CD8-positive, alpha-beta memory T cell (primary cell): ENCODE measurements around the gene SYT7. TPM values are rescaled to one million over a fixed set of nuclear protein-coding genes. Genes with fewer than 3 reads are reported as not detected.

Experiments used
- CTCF ChIA-PET: fragments of 350-600 bp; sonication (Branson Sonifier 250); formaldehyde crosslinking; loops from one replicate; lab custom pipeline; 2021; ENCODE audit warnings: antibody characterized with exemption; lab: Charles Lee
- POLR2A ChIA-PET: fragments of 350-600 bp; sonication (Branson Sonifier 250); formaldehyde crosslinking; loops from one replicate; lab custom pipeline; 2021; ENCODE audit warnings: antibody characterized with exemption; lab: Charles Lee
- DNase-seq, 5 donors: peaks; one replicate each; pipeline versions ENCODE4 v3.0.0 to v3.0.0-alpha.2; 2020 to 2022; ENCODE audit warnings: mixed read lengths in 1 of 5
- H3K27ac ChIP-seq: one replicate; pipeline ENCODE4 v1.7.0; 2013; ENCODE audit warnings: low read depth, mild to moderate bottlenecking, low read length, moderate library complexity
- H3K27me3 ChIP-seq: 2 replicates; pipeline ENCODE4 v1.7.0; 2013; ENCODE audit warnings: low read length, mild to moderate bottlenecking; ENCODE audit not compliant: insufficient read depth, poor library complexity, severe bottlenecking
- H3K36me3 ChIP-seq: 2 replicates; pipeline ENCODE4 v1.7.0; 2013; ENCODE audit warnings: mild to moderate bottlenecking, low read length, moderate library complexity; ENCODE audit not compliant: insufficient read depth
- H3K4me1 ChIP-seq: 2 replicates; pipeline ENCODE4 v1.7.0; 2013; ENCODE audit warnings: mild to moderate bottlenecking, low read length, moderate library complexity; ENCODE audit not compliant: insufficient read depth
- H3K4me3 ChIP-seq: 2 replicates; pipeline ENCODE4 v1.7.0; 2013; ENCODE audit warnings: mild to moderate bottlenecking, low read length
- H3K9me3 ChIP-seq: 2 replicates; pipeline ENCODE4 v1.7.0; 2013; ENCODE audit warnings: mild to moderate bottlenecking, low read length
- H3K27ac Mint-ChIP-seq, 8 donors: one replicate each; pipeline ENCODE4 v1.8.0; 2020 to 2021; ENCODE audit warnings: mixed read lengths in 8 of 8, mild to moderate bottlenecking in 6 of 8, inconsistent platforms in 3 of 8, moderate library complexity in 3 of 8
- H3K27me3 Mint-ChIP-seq, 2 donors: one replicate each; pipeline ENCODE4 v1.8.0; 2020 to 2021; ENCODE audit warnings: mixed read lengths in 2 of 2, mild to moderate bottlenecking in 1 of 2, moderate library complexity in 1 of 2
- H3K36me3 Mint-ChIP-seq, 3 donors: one replicate each; pipeline ENCODE4 v1.8.0; 2020 to 2021; ENCODE audit warnings: mixed read lengths in 3 of 3, inconsistent platforms in 1 of 3, mild to moderate bottlenecking in 1 of 3
- H3K4me1 Mint-ChIP-seq, 3 donors: one replicate each; pipeline ENCODE4 v1.8.0; 2020 to 2021; ENCODE audit warnings: mixed read lengths in 3 of 3, inconsistent platforms in 1 of 3, mild to moderate bottlenecking in 1 of 3
- H3K4me3 Mint-ChIP-seq, 7 donors: one replicate each; pipeline ENCODE4 v1.8.0; 2020 to 2021; ENCODE audit warnings: mixed read lengths in 7 of 7, mild to moderate bottlenecking in 6 of 7, moderate library complexity in 4 of 7, inconsistent platforms in 2 of 7
- H3K9me3 Mint-ChIP-seq, 5 donors: one replicate each; pipeline ENCODE4 v1.8.0; 2020 to 2022; ENCODE audit warnings: mixed read lengths in 5 of 5, mild to moderate bottlenecking in 3 of 5, moderate library complexity in 2 of 5, inconsistent platforms in 1 of 5
- polyA plus RNA-seq: library from polyadenylated mRNA; unstranded; fragments of 300-500 nt; fragmentation: Illumina TruSeq; gene quantifications from one replicate; pipeline ENCODE4 v1.2.3, GENCODE V29; 2021
- total RNA-seq, 2 experiments: library from RNA; stranded (reverse); gene quantifications; one replicate each; pipeline ENCODE4 v1.2.3, GENCODE V29; 2021

SYT7 gene
- total and polyA plus RNA-seq, 3 experiments from 2014 or later, result not detected

DNA sequence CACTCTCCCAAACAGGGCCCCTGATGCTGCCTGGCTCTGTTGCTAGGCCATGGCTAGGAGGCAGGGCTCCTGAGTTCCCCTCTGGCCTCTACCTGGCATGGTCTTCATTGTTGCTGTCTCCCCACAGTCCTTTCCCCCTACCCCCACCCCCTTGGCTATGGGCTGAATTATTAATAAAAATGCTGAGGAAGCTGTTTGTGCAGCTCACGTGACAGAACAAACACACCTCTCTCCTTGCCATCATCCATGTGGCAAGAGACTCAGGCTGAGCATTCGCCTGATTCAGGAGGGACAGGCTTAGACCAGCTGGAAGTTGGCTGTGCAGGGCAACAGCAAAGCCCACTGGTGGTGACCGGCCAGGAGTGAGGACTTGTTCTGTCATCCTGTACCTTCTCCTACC lies 4.2 kb upstream of the SYT7 start:
- Mint-ChIP-seq H3K9me3 (no peaks in the 10 kb centered on the region), H3K27me3 (peaks cover 23 to 40% of the 10 kb centered on the region in 2 donors), H3K4me3 (peak overlapping the region in 1 of 7 donors; percentile 34), H3K4me1 (peaks cover 20 to 31% (median 23%) of the 10 kb centered on the region in 3 donors), H3K36me3 (no peaks in the 10 kb centered on the region), H3K27ac (no peak overlapping the region)
- Histone ChIP-seq H3K9me3 (no peaks in the 10 kb centered on the region), H3K27ac (no peak overlapping the region), H3K4me1 (peaks cover 17% of the 10 kb centered on the region), H3K36me3 (no peaks in the 10 kb centered on the region), H3K4me3 (no peak overlapping the region), H3K27me3 (peaks cover 13% of the 10 kb centered on the region)
- DNase-seq, result no peak
- ChIA-PET POLR2A (no interaction called here), CTCF (no interaction called here)

DNA sequence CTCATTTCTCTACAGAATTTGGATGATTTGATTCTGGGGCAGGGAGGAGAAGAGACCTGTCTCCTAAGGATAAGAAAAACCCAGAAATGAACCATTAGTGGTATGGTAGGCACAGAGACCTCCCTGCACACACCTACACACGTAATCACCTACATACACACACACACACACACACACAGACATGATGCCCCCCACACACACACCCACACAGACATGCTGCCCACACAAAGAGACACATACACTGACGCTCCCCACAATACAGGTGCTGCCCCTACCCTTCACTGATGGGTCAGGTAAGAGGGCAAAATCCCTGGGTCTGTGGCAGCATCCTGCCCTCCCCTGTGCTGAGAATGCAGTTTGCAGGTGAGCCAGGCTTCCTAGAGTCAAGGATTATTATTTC lies 1.1 kb upstream of the SYT7 start:
- Mint-ChIP-seq H3K27me3 (peaks cover 31 to 52% of the 10 kb centered on the region in 2 donors), H3K36me3 (no peaks in the 10 kb centered on the region), H3K27ac (peak overlapping the region in 7 of 8 donors; percentile 43 to 83 (median 64)), H3K9me3 (no peaks in the 10 kb centered on the region), H3K4me3 (peak overlapping the region; percentile 69 to 93 (median 81)), H3K4me1 (peaks cover 7 to 21% (median 8%) of the 10 kb centered on the region in 3 donors)
- Histone ChIP-seq H3K4me1 (peaks cover 5% of the 10 kb centered on the region), H3K27ac (no peak overlapping the region), H3K9me3 (no peaks in the 10 kb centered on the region), H3K27me3 (peaks cover 32% of the 10 kb centered on the region), H3K36me3 (no peaks in the 10 kb centered on the region), H3K4me3 (no peak overlapping the region)
- CTCF ChIA-PET, result interaction anchor here (0.6 to 0.8 kb wide), 2 partner anchors 111 to 147 kb away, joined by 3 read pairs; no protein-coding TSS in a partner anchor
- DNase-seq, result no peak
- POLR2A ChIA-PET, result no interaction called here

DNA sequence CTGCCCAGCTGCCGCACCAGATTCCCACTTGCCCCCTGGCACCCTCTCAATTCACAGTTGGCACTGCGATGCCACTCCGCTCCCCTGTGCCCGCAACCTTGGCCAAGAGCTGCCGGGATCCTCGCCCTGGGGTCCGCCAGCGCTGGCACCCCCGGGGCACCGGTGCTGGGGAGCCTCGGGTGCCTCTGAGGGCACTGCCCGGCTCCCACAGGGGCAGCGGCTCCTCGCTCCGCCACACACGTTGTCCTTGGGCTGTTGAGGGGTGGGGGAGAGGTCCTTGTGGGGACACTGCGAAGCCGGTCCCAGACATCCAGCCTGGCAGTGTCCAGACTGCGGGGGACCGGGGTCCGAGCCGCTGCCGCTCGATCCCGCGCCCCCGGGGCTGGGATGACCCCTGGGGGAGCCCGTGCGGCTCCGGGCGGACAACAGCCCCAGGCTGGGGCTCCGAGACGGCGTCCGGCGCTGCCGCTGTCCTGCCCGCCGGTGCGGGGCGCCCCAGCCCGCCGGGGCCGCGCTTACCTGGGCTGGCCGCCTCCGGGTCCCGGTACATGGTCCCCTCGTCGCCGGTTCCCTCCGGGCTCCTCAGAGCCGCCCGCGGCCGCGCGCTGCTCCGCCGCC lies 496 bp downstream of the SYT7 start:
- CTCF ChIA-PET, result no interaction called here

DNA sequence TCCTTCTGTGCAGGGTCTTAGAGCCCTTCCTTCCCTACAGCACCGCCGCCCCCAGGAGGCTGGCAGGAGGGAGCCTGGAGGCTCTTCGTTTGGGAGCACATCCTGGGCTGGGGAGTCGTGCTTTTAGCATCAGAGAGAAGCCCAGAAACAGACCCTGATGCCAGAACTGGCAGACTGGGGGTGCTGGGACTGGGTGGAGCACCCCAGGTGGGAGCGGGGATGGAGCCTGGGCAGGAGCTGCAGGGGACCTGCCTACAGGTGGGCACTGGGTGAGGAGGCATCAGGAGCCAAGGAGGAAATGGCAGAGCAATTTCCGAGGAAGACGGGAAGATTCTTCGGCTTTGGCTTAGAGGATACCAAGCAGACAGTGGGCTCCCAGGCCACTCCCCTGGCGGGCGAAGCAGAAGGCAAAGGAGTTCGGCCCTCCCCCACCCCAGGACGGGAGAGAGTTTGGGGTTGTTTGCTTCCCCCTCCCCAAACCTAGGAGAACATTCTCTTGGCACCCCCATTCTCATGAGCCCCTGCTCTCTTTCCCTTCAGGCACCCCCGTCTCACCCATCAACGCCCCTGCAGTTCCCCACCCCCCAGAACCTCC lies 1.1 kb downstream of the SYT7 start:
- ChIA-PET CTCF (no interaction called here), POLR2A (no interaction called here)
- Histone ChIP-seq H3K4me1 (peaks cover 5% of the 10 kb centered on the region), H3K9me3 (no peaks in the 10 kb centered on the region), H3K27me3 (peaks cover 32% of the 10 kb centered on the region), H3K4me3 (no peak overlapping the region), H3K36me3 (no peaks in the 10 kb centered on the region), H3K27ac (no peak overlapping the region)
- Mint-ChIP-seq H3K4me1 (peaks cover 7 to 21% (median 8%) of the 10 kb centered on the region in 3 donors), H3K9me3 (no peaks in the 10 kb centered on the region), H3K4me3 (peak overlapping the region; percentile 61 to 86 (median 80)), H3K36me3 (no peaks in the 10 kb centered on the region), H3K27me3 (peaks cover 35 to 61% of the 10 kb centered on the region in 2 donors), H3K27ac (peak overlapping the region in 3 of 8 donors; percentile 54 to 87 (median 60))
- no peak for DNase-seq

More for the DNA sequence above, 496 bp downstream of the SYT7 start:
- Mint-ChIP-seq H3K4me3 (peak overlapping the region; percentile 61 to 86 (median 80)), H3K27ac (peak overlapping the region in 2 of 8 donors; percentile 56 to 87), H3K27me3 (peaks cover 34 to 55% of the 10 kb centered on the region in 2 donors), H3K4me1 (peaks cover 7 to 21% (median 8%) of the 10 kb centered on the region in 3 donors), H3K36me3 (no peaks in the 10 kb centered on the region), H3K9me3 (no peaks in the 10 kb centered on the region)
- H3K36me3 ChIP-seq, result no peaks in the 10 kb centered on the region
- H3K9me3 ChIP-seq, result no peaks in the 10 kb centered on the region
- H3K27me3 ChIP-seq, result peaks cover 32% of the 10 kb centered on the region
- no peak for DNase-seq
- POLR2A ChIA-PET, result no interaction called here
- H3K4me1 ChIP-seq, result peaks cover 5% of the 10 kb centered on the region
- H3K27ac ChIP-seq, result no peak overlapping the region
- no peak overlapping the region for H3K4me3 ChIP-seq

DNA sequence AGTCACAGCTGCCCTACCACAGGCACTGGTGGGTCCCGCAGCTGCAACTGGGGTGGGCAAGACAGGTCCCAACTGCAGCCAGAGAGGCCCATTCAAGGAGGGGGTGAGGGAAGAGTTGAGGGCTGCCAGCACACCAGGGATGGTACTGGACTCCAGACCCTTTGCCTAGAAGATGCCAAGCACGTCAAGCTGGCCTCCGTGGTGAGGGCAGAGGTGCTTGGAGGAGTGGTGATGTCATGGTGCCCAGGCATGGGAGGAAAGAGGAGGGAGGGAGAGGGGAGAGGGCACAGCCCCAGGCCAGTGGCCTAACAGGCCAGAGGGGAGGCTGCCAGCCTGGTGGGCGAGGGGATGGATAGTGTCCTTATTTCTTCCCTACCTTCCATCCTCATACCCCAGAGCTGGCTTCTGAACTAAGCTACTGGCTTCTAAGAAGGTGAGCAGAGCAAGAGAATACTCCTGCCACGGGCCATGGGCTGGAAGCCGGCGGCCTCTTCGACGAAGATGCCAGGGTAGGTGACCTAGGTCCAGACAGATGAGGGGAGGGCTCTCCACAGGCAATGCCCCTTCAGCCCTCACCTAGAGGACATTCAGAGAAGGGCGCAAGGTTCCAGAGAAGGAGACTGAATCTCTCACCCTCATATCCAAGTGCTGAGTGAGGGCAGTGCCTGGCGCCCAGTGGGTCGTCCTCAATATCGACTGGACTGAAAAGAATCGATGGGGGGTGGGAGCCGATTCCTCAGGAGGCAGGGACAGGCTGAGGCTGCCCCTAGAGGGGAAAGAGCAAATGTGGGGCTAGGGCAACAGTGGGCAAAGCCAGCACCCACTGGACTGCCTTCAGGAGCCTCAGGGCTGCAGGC lies 1.8 kb downstream of the SYT7 start:
- Mint-ChIP-seq H3K9me3 (no peaks in the 10 kb centered on the region), H3K4me3 (peak overlapping the region; percentile 61 to 86 (median 80)), H3K4me1 (peaks cover 7 to 21% (median 8%) of the 10 kb centered on the region in 3 donors), H3K27me3 (peaks cover 35 to 62% of the 10 kb centered on the region in 2 donors), H3K36me3 (no peaks in the 10 kb centered on the region), H3K27ac (peak overlapping the region in 4 of 8 donors; percentile 29 to 87 (median 71))
- ChIA-PET POLR2A (no interaction called here), CTCF (no interaction called here)
- peaks cover 5% of the 10 kb centered on the region for H3K4me1 ChIP-seq
- H3K9me3 ChIP-seq, result no peaks in the 10 kb centered on the region
- DNase-seq, result no peak
- no peaks in the 10 kb centered on the region for H3K36me3 ChIP-seq
- H3K4me3 ChIP-seq, result no peak overlapping the region
- H3K27me3 ChIP-seq, result peaks cover 32% of the 10 kb centered on the region
- H3K27ac ChIP-seq, result no peak overlapping the region

DNA sequence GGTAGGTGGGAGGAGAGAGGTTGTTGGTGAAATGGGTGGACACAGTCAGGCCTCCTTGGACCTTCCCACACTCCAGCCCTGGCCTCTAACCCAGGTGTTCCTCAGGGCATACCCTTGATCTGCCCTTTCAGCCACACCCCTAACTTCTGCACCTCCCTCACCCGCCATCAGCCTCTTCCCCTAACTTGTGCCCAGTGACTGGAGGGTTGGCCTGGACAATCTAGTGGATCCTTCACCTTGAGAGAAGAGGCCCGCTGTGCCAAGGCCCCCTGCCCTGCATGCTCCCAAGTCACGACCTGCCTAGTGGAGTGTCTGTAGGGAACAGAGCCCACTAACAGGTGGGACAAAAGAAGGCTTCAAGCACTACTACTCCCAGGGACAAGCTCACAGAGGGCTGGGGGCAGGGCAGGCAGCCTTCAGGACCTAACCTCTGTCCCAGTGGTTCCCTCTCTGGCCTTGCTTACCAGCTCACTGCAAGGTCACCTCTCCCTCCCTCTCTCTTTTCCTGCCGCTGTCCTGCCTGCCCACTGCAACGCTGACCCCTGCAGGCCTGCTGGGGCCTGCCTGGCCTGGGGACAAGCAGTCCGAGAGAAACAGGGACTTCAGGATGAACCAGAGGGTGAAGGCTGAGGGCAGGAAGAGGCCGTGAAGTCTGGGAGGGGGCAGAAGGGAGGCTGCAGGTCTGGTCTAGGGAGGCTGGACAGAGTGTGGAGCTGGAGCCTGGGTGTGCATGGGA lies 3.3 kb downstream of the SYT7 start:
- no peak for DNase-seq
- Histone ChIP-seq H3K27me3 (peaks cover 32% of the 10 kb centered on the region), H3K36me3 (no peaks in the 10 kb centered on the region), H3K27ac (no peak overlapping the region), H3K4me3 (no peak overlapping the region), H3K4me1 (peaks cover 5% of the 10 kb centered on the region), H3K9me3 (no peaks in the 10 kb centered on the region)
- Mint-ChIP-seq H3K4me3 (peak overlapping the region in 1 of 7 donors; percentile 85), H3K27me3 (peaks cover 32 to 62% of the 10 kb centered on the region in 2 donors), H3K9me3 (no peaks in the 10 kb centered on the region), H3K36me3 (no peaks in the 10 kb centered on the region), H3K4me1 (peaks cover 7 to 21% (median 8%) of the 10 kb centered on the region in 3 donors), H3K27ac (no peak overlapping the region)
- ChIA-PET POLR2A (no interaction called here), CTCF (interaction anchor here (1.0 kb wide), 1 partner anchor 11 kb away, joined by 3 read pairs; no protein-coding TSS in a partner anchor)

DNA sequence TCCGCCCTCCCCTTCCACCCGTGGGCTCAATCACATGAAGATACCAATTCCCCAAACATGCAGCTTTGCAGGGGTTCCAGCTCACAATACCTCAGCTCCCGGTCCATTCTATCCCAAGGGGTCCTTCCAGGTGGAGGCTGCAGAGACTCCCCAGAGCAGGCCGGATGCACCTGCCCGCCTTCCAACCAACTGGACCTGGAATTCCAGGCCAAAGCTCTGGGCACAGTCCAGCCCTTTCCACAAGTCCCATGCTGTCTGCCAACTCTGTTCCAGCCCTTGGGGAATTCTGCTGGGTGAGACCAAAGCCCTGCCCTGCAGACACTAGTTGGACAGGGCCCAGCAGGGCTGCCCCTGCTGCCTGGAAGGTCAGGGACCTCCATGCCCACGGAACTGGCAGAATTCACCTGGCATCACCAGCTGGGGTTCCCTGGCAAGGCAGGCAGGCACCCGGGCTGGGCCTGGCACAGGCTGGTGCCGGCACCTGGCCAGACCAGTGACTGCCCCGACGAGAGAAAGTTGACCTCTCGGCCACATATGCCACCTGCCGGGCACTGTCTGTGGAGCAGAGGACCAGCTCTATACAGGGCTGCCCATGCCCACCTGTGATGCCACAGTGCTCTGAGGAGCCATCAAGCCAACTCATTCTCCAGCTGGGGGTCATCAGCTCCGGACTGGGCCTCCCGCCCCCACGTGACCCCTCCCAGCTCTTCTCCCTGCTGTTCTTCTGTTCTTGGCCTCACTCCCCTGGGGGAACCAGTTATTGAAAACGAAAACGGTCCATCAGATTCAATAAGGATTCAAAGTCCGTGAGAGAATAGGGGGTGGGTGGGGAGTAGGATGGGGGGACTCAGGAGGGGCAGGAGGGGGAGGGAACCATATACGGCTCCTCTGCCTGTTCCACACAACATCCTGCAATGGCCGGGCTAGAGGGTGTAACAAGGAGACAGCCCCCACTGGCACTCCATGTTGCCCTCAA lies 4.7 kb downstream of the SYT7 start:
- H3K36me3 Mint-ChIP-seq, result no peaks in the 10 kb centered on the region
- no peak overlapping the region for H3K4me3 Mint-ChIP-seq
- H3K27me3 ChIP-seq, result peaks cover 28% of the 10 kb centered on the region
- ChIA-PET POLR2A (no interaction called here), CTCF (interaction anchor here (1.0 kb wide), 1 partner anchor 158 kb away, joined by 3 read pairs; no protein-coding TSS in a partner anchor)
- no peaks in the 10 kb centered on the region for H3K9me3 Mint-ChIP-seq
- no peaks in the 10 kb centered on the region for H3K36me3 ChIP-seq
- H3K4me1 ChIP-seq, result no peaks in the 10 kb centered on the region
- H3K4me1 Mint-ChIP-seq, result peaks cover 0 to 9% (median 0%) of the 10 kb centered on the region in 3 donors
- no peak overlapping the region for H3K27ac Mint-ChIP-seq
- H3K27ac ChIP-seq, result no peak overlapping the region
- H3K27me3 Mint-ChIP-seq, result peaks cover 41 to 55% of the 10 kb centered on the region in 2 donors
- no peak overlapping the region for H3K4me3 ChIP-seq
- DNase-seq, result no peak
- no peaks in the 10 kb centered on the region for H3K9me3 ChIP-seq
